ENCODE results near the gene CYP21A2. TPM values are rescaled to one million over a fixed set of nuclear protein-coding genes. Genes with fewer than 3 reads are reported as not detected.
"Not testable (repeated sequence)": the region's sequence is repeated elsewhere in the genome, so short reads cannot be mapped to it uniquely, and the experiment has no call there.

CYP21A2 gene
- total and polyA plus RNA-seq, 2 experiments from 2014 or later, result not detected

GRCh38 chr6:32046450-32047083, 8.4 kb downstream of the CYP21A2 start:
- no peaks in the 10 kb centered on the region for H3K9me3 ChIP-seq (ENCODE audit: low read depth)

GRCh38 chr6:32047084-32047478, 8.9 kb downstream of the CYP21A2 start:
- DNase-seq, result peak; percentile 75
- Histone ChIP-seq H4K20me1 (ENCODE audit: insufficient read depth) (no peaks in the 10 kb centered on the region), H3K9me2 (ENCODE audit: insufficient read depth) (no peaks in the 10 kb centered on the region), H3K4me2 (ENCODE audit: unreplicated experiment) (peak overlapping the region; percentile 37), H3K27me3 (replicated peaks; ENCODE audit: insufficient read depth) (no peaks in the 10 kb centered on the region), H3K9me3 (ENCODE audit: low read depth) (no peaks in the 10 kb centered on the region), H3K4me1 (ENCODE audit: insufficient read depth) (peaks cover 19% of the 10 kb centered on the region), H3K27ac (no peak overlapping the region), H3F3A (ENCODE audit: insufficient read depth) (no peaks in the 10 kb centered on the region), H3K79me2 (ENCODE audit: insufficient read depth) (no peaks in the 10 kb centered on the region), H3K9ac (peak overlapping the region; percentile 65), H3K4me3 (no peak overlapping the region), H2AFZ (peak overlapping the region; percentile 35; the same call in 1 of the 2 replicates), H3K36me3 (ENCODE audit: low read depth) (no peaks in the 10 kb centered on the region)
- TF ChIP-seq EZH2phosphoT487 (IDR thresholded peaks at IDR 0.05; ENCODE audit: insufficient read depth, low read depth) (no peak), EZH2 (IDR thresholded peaks at IDR 0.05; ENCODE audit: insufficient read depth, poor library complexity, severe bottlenecking) (no peak)
- WGBS, 2 experiments (ENCODE audit: low coverage in 1 of 2, low lambda C conversion rate in 2 of 2, missing lambda C conversion rate in 2 of 2), result 10 to 13% methylated on average over 11 of the region's 11 CpGs
- in situ Hi-C loops (cut with MboI), result no loop called here

More at GRCh38 chr6:32046450-32047083, 8.4 kb downstream of the CYP21A2 start:
- peak; percentile 47 for DNase-seq
- 0 out of 2 replicates have a peak overlapping the region, but pooled peaks have one; percentile 35 for H2AFZ ChIP-seq
- in situ Hi-C loops (cut with MboI), result no loop called here
- no peaks in the 10 kb centered on the region for H3K27me3 ChIP-seq (replicated peaks; ENCODE audit: insufficient read depth)
- H3F3A ChIP-seq (ENCODE audit: insufficient read depth), result no peaks in the 10 kb centered on the region
- 28 to 44% methylated on average over 8 to 14 of the region's 14 CpGs for WGBS, 2 experiments (ENCODE audit: low coverage in 1 of 2, low lambda C conversion rate in 2 of 2, missing lambda C conversion rate in 2 of 2)
- H3K9me2 ChIP-seq (ENCODE audit: insufficient read depth), result no peaks in the 10 kb centered on the region
- H3K36me3 ChIP-seq (ENCODE audit: low read depth), result no peaks in the 10 kb centered on the region
- no peak overlapping the region for H3K27ac ChIP-seq
- H3K79me2 ChIP-seq (ENCODE audit: insufficient read depth), result no peaks in the 10 kb centered on the region
- no peak for TF ChIP-seq EZH2 (IDR thresholded peaks at IDR 0.05; ENCODE audit: insufficient read depth, poor library complexity, severe bottlenecking)
- H4K20me1 ChIP-seq (ENCODE audit: insufficient read depth), result no peaks in the 10 kb centered on the region
- peaks cover 19% of the 10 kb centered on the region for H3K4me1 ChIP-seq (ENCODE audit: insufficient read depth)
- peak overlapping the region; percentile 65 for H3K9ac ChIP-seq
- H3K4me2 ChIP-seq (ENCODE audit: unreplicated experiment), result peak overlapping the region; percentile 37
- no peak overlapping the region for H3K4me3 ChIP-seq

GRCh38 chr6:32047539-32047854, 9.3 kb downstream of the CYP21A2 start:
- H3F3A ChIP-seq (ENCODE audit: insufficient read depth), result no peaks in the 10 kb centered on the region
- in situ Hi-C loops (cut with MboI), result no loop called here

DNA sequence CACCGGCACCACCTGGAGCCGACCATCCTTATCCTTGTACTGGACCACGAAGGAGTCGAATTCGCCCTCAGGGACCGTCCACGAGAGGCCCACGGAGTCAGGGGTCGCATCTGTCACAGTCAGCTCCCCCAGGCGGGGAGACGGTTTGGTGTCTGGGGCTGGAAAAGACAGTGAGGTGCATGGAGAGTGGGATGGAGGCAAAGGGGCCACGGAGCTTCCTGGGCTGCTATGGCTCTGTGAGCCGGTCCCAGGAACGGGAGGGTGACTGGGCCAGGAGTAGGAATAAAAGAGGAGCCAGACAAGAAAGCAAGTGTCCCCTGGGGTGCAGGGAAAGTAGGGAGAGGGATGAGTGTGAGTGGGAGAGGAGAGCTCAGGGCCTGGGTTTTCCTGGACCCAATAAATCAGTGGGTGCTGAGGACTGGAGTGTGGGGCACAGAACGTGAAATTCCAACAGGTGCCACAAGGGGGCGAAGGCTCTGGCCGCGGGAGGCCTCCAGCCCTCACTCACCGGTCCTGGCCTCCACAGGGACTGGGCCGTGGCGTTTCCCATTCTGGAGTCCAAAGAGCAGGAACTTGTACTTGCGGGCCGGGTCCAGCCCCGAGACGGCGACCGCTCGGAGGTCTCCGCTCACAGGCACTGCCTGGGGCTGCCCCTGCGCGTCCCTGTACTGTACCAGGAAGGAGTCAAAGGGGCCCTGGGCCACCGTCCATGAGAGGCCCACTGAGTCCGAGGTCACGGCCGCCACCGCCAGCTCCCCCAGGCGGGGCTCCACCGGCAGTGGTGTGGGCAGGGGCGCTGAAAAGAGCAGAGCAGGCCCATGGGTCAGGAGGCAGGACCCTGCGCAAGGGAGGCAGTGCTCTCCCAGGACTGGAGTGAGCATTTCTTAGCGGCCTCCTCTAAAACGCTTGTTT, 9.9 kb downstream of the CYP21A2 start:
- Histone ChIP-seq H3K27ac (no peak overlapping the region), H4K20me1 (ENCODE audit: insufficient read depth) (no peaks in the 10 kb centered on the region), H3K79me2 (ENCODE audit: insufficient read depth) (no peaks in the 10 kb centered on the region), H3K4me3 (no peak overlapping the region), H3K4me1 (ENCODE audit: insufficient read depth) (peaks cover 19% of the 10 kb centered on the region), H3K36me3 (ENCODE audit: low read depth) (no peaks in the 10 kb centered on the region), H3K9me3 (ENCODE audit: low read depth) (no peaks in the 10 kb centered on the region), H3K27me3 (replicated peaks; ENCODE audit: insufficient read depth) (no peaks in the 10 kb centered on the region), H3K4me2 (ENCODE audit: unreplicated experiment) (peak overlapping the region; percentile 37), H3F3A (ENCODE audit: insufficient read depth) (no peaks in the 10 kb centered on the region), H3K9ac (no peak overlapping the region), H2AFZ (peak overlapping the region; percentile 51; the same call in 1 of the 2 replicates), H3K9me2 (ENCODE audit: insufficient read depth) (no peaks in the 10 kb centered on the region)
- no peak for TF ChIP-seq EZH2phosphoT487 (IDR thresholded peaks at IDR 0.05; ENCODE audit: insufficient read depth, low read depth)
- no peak for TF ChIP-seq EZH2 (IDR thresholded peaks at IDR 0.05; ENCODE audit: insufficient read depth, poor library complexity, severe bottlenecking)
- DNase-seq, result peak; percentile 73
- 52% methylated on average over 42 of the region's 42 CpGs for WGBS, 2 experiments (ENCODE audit: low coverage in 1 of 2, low lambda C conversion rate in 2 of 2, missing lambda C conversion rate in 2 of 2)
- in situ Hi-C loops (cut with MboI), result no loop called here

More at GRCh38 chr6:32047539-32047854, 9.3 kb downstream of the CYP21A2 start:
- no peaks in the 10 kb centered on the region for H4K20me1 ChIP-seq (ENCODE audit: insufficient read depth)
- WGBS, 2 experiments (ENCODE audit: low coverage in 1 of 2, low lambda C conversion rate in 2 of 2, missing lambda C conversion rate in 2 of 2), result 62 to 73% methylated on average over 6 of the region's 6 CpGs
- no peaks in the 10 kb centered on the region for H3K79me2 ChIP-seq (ENCODE audit: insufficient read depth)
- H3K4me1 ChIP-seq (ENCODE audit: insufficient read depth), result peaks cover 19% of the 10 kb centered on the region
- H3K36me3 ChIP-seq (ENCODE audit: low read depth), result no peaks in the 10 kb centered on the region
- no peak for TF ChIP-seq EZH2 (IDR thresholded peaks at IDR 0.05; ENCODE audit: insufficient read depth, poor library complexity, severe bottlenecking)
- no peak for TF ChIP-seq EZH2phosphoT487 (IDR thresholded peaks at IDR 0.05; ENCODE audit: insufficient read depth, low read depth)
- peak overlapping the region; percentile 35; the same call in 1 of the 2 replicates for H2AFZ ChIP-seq
- H3K4me3 ChIP-seq, result no peak overlapping the region
- H3K4me2 ChIP-seq (ENCODE audit: unreplicated experiment), result peak overlapping the region; percentile 37
- peak overlapping the region; percentile 65; the same call in 1 of the 2 replicates for H3K9ac ChIP-seq
- H3K27me3 ChIP-seq (replicated peaks; ENCODE audit: insufficient read depth), result no peaks in the 10 kb centered on the region
- H3K9me2 ChIP-seq (ENCODE audit: insufficient read depth), result no peaks in the 10 kb centered on the region
- H3K27ac ChIP-seq, result no peak overlapping the region
- no peaks in the 10 kb centered on the region for H3K9me3 ChIP-seq (ENCODE audit: low read depth)
- no peak for DNase-seq

- H3K27ac ChIP-seq; H3F3A ChIP-seq (ENCODE audit: insufficient read depth); H3K9me3 ChIP-seq (ENCODE audit: low read depth); H3K79me2 ChIP-seq (ENCODE audit: insufficient read depth); H4K20me1 ChIP-seq (ENCODE audit: insufficient read depth); H3K9me2 ChIP-seq (ENCODE audit: insufficient read depth); H3K36me3 ChIP-seq (ENCODE audit: low read depth); H3K27me3 ChIP-seq (replicated peaks; ENCODE audit: insufficient read depth); DNase-seq; H3K4me3 ChIP-seq; in situ Hi-C loops (cut with MboI); H3K4me2 ChIP-seq (ENCODE audit: unreplicated experiment); H2AFZ ChIP-seq; H3K9ac ChIP-seq: not testable (repeated sequence)
- H3K4me1 ChIP-seq (ENCODE audit: insufficient read depth), result peaks cover 19% of the 10 kb centered on the region
- 89 to 91% methylated on average over 18 to 21 of the region's 21 CpGs for WGBS, 2 experiments (ENCODE audit: low coverage in 1 of 2, low lambda C conversion rate in 2 of 2, missing lambda C conversion rate in 2 of 2)
Observed at GRCh38 chr6:32049149-32049548, 10.9 kb downstream of the CYP21A2 start.

GRCh38 chr6:32049736-32050135, 11.5 kb downstream of the CYP21A2 start:
- in situ Hi-C loops (cut with MboI); H3K27ac ChIP-seq; H3K4me3 ChIP-seq; H3K9me3 ChIP-seq (ENCODE audit: low read depth); H3K79me2 ChIP-seq (ENCODE audit: insufficient read depth); H3K9me2 ChIP-seq (ENCODE audit: insufficient read depth); H2AFZ ChIP-seq; DNase-seq; H3K27me3 ChIP-seq (replicated peaks; ENCODE audit: insufficient read depth); H3K4me2 ChIP-seq (ENCODE audit: unreplicated experiment); H3K36me3 ChIP-seq (ENCODE audit: low read depth); H3K9ac ChIP-seq; H3F3A ChIP-seq (ENCODE audit: insufficient read depth); H4K20me1 ChIP-seq (ENCODE audit: insufficient read depth): not testable (repeated sequence)
- peaks cover 19% of the 10 kb centered on the region for H3K4me1 ChIP-seq (ENCODE audit: insufficient read depth)
- WGBS, 2 experiments (ENCODE audit: low coverage in 1 of 2, low lambda C conversion rate in 2 of 2, missing lambda C conversion rate in 2 of 2), result 93 to 96% methylated on average over 6 to 11 of the region's 11 CpGs

Measured in GM23248 (cell line).